AG04449 (cell line): ENCODE measurements around the gene CDYL2.
A peak's percentile ranks its signal among the peaks of the same experiment; 100 is the strongest.
"Not testable (repeated sequence)": the region's sequence is repeated elsewhere in the genome, so short reads cannot be mapped to it uniquely, and the experiment has no call there.

Source experiments
- CTCF ChIA-PET: fragments of 350-600 bp; formaldehyde crosslinking; extraction: SDS; loops from one replicate; lab custom pipeline; 2021; ENCODE audit warnings: antibody characterized with exemption; lab: Yijun Ruan, JAX
- POLR2A ChIA-PET: fragments of 400-600, 350-600 bp; formaldehyde crosslinking; extraction: SDS; loops from one replicate; lab custom pipeline; 2020; ENCODE audit warnings: antibody characterized with exemption, inconsistent platforms; lab: Yijun Ruan, JAX
- DNase-seq: peaks from one replicate; pipeline ENCODE4 v3.0.0-alpha.2; 2010; ENCODE audit warnings: low read depth, low spot score
- H3K4me3 ChIP-seq: 2 replicates; pipeline ENCODE4 v1.5.1; 2011; ENCODE audit warnings: low read depth, mild to moderate bottlenecking, control low read depth, low read length
- TF ChIP-seq, protein P1 (sequence below): IDR thresholded peaks from one replicate; pipeline ENCODE4 v1.5.1; 2011; ENCODE audit warnings: mild to moderate bottlenecking, moderate library complexity, low read length, control low read depth, inconsistent platforms; ENCODE audit not compliant: insufficient read depth; ENCODE audit errors: missing control alignments

The CDYL2 gene

GRCh38 chr16:80819988-80820387 is 15.6 kb upstream of the CDYL2 start:
- TF ChIP-seq, protein P1, sequence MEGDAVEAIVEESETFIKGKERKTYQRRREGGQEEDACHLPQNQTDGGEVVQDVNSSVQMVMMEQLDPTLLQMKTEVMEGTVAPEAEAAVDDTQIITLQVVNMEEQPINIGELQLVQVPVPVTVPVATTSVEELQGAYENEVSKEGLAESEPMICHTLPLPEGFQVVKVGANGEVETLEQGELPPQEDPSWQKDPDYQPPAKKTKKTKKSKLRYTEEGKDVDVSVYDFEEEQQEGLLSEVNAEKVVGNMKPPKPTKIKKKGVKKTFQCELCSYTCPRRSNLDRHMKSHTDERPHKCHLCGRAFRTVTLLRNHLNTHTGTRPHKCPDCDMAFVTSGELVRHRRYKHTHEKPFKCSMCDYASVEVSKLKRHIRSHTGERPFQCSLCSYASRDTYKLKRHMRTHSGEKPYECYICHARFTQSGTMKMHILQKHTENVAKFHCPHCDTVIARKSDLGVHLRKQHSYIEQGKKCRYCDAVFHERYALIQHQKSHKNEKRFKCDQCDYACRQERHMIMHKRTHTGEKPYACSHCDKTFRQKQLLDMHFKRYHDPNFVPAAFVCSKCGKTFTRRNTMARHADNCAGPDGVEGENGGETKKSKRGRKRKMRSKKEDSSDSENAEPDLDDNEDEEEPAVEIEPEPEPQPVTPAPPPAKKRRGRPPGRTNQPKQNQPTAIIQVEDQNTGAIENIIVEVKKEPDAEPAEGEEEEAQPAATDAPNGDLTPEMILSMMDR: no peak
- DNase-seq: no peak
- ChIA-PET CTCF (interaction anchor here (0.8 to 1.1 kb wide), 2 partner anchors 105 to 293 kb away, joined by 3 read pairs; no protein-coding TSS in a partner anchor), POLR2A (no interaction called here)
- no peak overlapping the region for H3K4me3 ChIP-seq

DNA sequence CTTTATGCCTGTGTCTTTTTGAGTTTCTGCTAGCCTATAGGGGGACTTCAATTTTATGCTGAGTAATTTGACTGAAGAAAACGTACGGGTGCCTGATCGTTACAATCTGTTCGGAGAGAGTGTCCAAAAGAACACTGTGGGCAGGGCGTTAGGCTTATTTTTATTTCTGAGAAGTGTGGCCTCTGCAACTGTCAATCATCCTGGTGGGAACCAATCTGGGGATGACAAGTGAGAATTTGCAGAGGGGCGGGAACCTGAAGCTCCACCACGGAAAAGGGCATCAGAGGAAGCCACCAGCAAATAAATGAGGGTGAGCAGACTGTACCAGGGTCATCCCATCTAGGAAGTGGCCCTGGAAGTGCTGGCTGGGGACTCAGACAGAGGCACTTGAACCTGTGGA is 12.0 kb upstream of the CDYL2 start:
- no peak for DNase-seq

GRCh38 chr16:80815278-80815677 is 10.9 kb upstream of the CDYL2 start:
- H3K4me3 ChIP-seq, DNase-seq, POLR2A ChIA-PET: not testable (repeated sequence)
- CTCF ChIA-PET: interaction anchor here (5.8 kb wide), 1 partner anchor 10 kb away, joined by 34 read pairs; no protein-coding TSS in a partner anchor

More for the DNA sequence above, 12.0 kb upstream of the CDYL2 start:
- ChIA-PET POLR2A (no interaction called here), CTCF (interaction anchor here (5.8 kb wide), 1 partner anchor 9 kb away, joined by 34 read pairs; no protein-coding TSS in a partner anchor)
- H3K4me3 ChIP-seq: no peak overlapping the region
- TF ChIP-seq, protein P1: no peak

- DNase-seq: no peak
- TF ChIP-seq, protein P1: no peak
- CTCF ChIA-PET: interaction anchor here (0.5 to 5.8 kb wide), 4 partner anchors 8 to 40 kb away, joined by 3 to 34 read pairs (median 3); no protein-coding TSS in a partner anchor
- POLR2A ChIA-PET: no interaction called here
- H3K4me3 ChIP-seq: no peak overlapping the region
These were observed 8.2 kb upstream of the CDYL2 start for GRCh38 chr16:80812593-80812992.

DNA sequence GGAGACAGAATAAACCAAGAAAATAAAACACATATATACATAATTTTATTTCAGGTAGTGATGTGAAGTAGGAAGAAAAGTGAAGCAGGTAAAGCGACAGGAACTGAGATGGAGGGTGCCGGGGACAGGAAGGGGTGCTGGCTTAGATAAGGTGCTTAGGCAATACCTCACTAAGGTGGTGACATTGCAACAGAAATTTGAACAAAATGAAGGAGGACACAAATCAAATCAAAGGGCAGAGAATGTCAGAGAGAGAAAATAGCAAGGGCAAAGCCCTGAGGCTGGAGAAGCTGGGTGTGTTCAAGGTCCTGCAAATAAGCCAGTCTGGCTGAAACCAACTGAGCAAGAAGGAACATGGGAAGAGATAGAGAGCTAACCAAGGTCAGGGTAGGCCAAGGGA is 5.0 kb upstream of the CDYL2 start:
- no peak overlapping the region for H3K4me3 ChIP-seq
- POLR2A ChIA-PET: no interaction called here
- CTCF ChIA-PET: interaction anchor here (1.0 to 2.0 kb wide), 3 partner anchors 9 to 282 kb away, joined by 3 to 9 read pairs (median 5); no protein-coding TSS in a partner anchor
- DNase-seq: no peak
- TF ChIP-seq, protein P1: no peak

- no peak overlapping the region for H3K4me3 ChIP-seq
- TF ChIP-seq, protein P1: no peak
- no peak for DNase-seq
- ChIA-PET POLR2A (no interaction called here), CTCF (interaction anchor here (1.1 to 1.4 kb wide), 3 partner anchors 16 to 281 kb away, joined by 3 to 7 read pairs (median 6); no protein-coding TSS in a partner anchor)
These were observed 3.5 kb upstream of the CDYL2 start for GRCh38 chr16:80807906-80808305.

GRCh38 chr16:80806927-80807340 is 2.5 kb upstream of the CDYL2 start:
- CTCF ChIA-PET: interaction anchor here (1.1 to 1.5 kb wide), 4 partner anchors 17 to 280 kb away, joined by 3 to 7 read pairs (median 4); no protein-coding TSS in a partner anchor
- peak; percentile 9 for DNase-seq
- TF ChIP-seq, protein P1: no peak
- POLR2A ChIA-PET: no interaction called here
- no peak overlapping the region for H3K4me3 ChIP-seq
